GM21723 (cell line): ENCODE results near the gene PPP1R1A.
A peak's percentile ranks its signal among the peaks of the same experiment; 100 is the strongest.

ENCODE experiments used
- ATAC-seq: cut with Tn5 transposase; IDR thresholded peaks from one replicate; pipeline ENCODE4 v1.9.1; 2021; ENCODE audit warnings: mild to moderate bottlenecking, moderate library complexity; ENCODE audit not compliant: unreplicated experiment

The PPP1R1A gene

DNA sequence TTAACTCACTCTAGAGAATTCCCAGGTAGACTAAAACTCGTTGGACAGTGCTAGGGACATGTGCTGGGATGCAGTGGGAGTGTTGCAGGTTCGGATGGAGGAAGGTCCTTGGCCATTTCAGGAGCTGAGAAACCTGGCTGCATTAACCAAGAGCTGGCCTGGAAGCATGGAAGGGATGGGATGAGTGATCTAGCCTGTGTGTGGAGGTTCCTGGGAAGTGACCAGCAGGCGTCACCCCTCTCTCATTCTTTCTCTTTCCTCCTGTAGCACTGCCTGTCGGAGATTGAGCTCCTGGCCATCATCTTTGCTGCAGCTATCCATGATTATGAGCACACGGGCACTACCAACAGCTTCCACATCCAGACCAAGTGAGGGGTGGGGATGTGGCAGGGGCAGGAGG lies 15.6 kb downstream of the PPP1R1A start:
- no peak for ATAC-seq

DNA sequence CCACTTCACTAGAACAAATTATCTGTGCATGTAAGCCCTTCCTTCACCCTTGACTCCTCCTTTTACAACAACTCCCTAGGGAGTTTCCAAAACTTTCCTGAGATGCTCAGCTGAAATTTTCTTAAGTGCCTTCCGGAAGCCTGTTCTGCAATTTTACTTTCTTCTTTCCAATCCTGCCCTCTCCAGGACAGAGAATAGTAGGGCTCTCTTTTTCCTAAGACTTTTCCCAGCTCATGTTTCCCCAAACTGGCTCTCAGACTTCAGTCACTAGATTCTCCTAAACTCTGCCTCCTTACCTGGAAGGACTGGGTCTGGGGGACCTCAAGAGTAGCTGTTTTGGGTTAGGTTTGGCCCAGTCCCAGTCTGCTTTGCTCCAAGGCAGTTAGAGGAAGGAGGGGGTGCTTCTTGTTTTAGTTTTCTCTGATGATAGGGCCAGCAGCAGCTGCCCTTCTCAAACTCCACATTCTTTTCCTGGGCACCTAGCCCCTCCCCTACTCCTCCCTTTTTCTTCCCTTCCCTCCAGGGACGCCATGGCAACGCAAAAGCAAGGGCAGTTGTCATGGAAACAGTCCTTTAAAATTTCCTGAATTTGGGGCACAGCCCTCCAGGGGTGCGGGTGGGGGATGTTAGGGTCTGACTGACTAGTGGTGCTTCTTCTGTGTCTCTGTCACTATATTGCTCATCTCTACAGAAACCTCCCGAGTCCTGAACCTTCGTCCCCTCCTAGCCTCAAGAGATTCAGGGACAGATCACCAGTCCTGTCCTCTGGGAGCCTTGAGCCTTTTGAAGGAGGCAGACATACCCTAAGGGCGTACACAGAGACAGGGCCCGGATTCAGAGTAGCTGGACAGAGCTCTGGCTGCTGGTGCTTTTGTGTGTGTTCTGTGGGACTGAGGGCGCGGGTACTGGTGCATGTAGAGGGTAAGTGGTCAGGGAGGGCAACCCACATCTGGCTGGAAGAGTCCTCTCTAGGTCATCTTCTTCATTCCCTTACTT lies 17.0 kb downstream of the PPP1R1A start:
- no peak for ATAC-seq

DNA sequence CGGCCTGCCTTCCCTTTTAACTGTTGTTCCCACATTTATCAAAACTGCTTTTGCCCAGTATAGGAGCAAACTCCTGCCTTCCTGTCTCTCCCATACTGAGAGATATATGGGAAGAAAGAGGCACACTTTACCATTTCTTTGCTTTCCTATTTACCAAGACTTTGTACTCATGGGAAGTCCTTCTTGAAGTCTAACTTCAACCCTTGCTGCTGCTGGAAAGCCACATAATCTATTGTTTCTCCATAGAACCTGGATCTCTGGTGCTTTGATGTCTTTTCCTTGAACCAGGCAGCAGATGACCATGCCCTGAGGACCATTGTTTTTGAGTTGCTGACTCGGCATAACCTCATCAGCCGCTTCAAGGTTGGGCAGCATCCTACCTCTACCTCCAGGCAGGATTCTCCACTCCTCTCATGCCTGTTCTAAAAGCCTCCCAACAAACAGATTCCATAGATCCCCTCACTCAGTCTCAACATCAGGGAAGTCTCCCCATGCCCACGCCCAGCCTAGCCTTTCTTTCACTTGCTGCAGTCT lies 18.4 kb downstream of the PPP1R1A start:
- no peak for ATAC-seq

DNA sequence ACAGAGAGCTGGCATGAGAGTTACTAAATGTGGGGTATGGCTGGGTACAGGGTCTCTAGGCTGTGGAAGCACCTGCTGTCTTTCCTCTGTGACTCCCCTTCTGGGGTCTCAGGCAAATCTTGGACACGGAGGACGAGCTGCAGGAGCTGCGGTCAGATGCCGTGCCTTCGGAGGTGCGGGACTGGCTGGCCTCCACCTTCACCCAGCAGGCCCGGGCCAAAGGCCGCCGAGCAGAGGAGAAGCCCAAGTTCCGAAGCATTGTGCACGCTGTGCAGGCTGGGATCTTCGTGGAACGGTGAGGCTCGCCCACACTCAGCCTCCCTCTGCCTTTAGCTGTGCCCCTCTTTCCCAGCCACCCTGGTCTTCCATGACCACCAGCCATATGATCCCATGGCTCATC lies 19.4 kb downstream of the PPP1R1A start:
- no peak for ATAC-seq

DNA sequence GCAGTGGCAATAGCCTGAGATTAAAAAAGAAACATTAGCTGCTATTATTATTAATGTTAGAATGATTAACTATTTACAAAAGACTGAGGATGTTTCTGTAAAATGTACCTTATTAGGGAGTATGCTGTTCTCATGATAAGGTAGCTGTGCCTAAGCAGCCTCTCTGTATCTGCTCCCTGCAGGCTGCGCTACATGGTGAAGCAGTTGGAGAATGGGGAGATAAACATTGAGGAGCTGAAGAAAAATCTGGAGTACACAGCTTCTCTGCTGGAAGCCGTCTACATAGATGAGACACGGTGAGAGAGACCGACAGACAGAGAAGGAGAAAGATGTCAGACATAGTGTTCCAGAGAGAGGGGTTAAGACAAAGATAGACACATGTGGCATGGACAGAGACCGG lies 21.7 kb downstream of the PPP1R1A start:
- no peak for ATAC-seq

DNA sequence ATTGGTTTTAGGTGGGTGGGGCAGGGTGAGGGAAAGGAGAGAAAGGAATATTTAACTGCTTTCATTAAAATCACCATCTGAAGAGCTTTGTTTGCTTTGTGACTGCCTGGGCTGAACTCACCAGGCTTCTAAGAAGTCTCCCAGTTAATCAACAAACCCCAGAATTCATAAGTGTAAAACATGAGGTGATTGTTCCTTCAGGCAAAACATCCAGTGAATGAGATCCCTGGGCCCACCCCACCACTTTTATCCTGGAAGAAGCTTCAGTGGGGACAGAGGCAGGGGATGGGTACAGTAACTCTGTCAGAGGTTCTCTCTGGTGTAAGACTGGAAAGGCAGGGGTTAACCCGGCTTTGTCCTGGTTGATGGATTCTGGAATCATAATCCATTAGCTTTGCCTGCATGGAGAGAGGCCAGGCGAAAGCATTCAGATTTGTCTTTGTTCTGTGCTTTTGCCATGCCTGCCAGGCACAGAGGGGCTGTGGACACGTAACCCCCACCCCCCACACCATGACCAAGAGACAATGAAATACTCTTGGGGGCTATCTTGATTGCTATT lies 22.4 kb downstream of the PPP1R1A start:
- no peak for ATAC-seq

DNA sequence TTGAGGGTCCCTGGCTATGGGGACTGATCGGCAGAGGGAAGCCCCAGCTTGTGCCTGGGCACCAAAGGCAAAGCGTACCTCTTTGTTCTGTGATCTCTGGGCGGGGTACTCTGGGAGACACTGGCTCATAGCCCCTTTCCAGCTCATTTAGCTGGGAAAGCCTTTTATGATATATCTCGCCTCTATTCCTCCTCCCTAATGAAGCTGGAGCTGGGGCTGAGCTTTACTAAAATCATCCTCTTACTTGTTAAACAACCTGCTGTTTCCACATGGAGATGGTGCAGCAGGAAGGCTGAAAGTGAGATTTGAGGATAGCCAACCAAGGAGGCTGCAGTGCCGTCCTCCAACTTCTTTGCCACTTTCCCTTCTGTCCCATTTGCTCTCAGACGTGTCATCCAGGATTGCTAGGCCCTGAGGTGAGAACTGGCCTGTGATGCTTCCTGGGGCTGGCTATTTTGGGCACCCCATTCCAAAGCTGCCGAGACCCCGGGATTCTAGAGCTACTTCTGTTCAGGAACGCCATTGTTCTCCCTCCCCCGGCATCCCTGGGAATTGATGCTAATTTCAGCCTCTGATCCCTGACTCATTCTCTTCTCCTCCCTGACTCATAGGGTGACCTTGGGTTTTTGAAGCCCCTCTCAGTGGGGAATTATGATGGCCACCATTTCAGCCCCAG lies 23.0 kb downstream of the PPP1R1A start:
- no peak for ATAC-seq

DNA sequence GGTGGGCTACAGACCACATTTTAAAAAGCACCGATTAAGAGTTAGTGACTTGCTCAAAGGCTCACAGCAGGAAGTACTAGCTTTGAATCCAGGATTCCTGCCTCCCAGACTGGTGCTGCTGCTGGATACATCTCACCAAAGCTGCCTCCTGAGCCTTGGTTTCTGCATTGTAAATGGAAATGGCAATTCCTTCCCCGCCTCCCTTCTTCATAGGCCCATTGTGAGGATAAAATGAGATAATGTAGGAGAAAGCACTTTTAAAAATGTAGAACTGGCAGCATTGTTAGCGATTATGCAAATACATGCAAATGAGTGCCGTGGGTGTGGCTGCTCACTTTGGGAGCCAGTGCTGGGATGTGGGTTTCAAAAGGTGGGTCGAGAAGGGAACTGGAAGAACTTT lies 23.7 kb downstream of the PPP1R1A start:
- no peak for ATAC-seq

DNA sequence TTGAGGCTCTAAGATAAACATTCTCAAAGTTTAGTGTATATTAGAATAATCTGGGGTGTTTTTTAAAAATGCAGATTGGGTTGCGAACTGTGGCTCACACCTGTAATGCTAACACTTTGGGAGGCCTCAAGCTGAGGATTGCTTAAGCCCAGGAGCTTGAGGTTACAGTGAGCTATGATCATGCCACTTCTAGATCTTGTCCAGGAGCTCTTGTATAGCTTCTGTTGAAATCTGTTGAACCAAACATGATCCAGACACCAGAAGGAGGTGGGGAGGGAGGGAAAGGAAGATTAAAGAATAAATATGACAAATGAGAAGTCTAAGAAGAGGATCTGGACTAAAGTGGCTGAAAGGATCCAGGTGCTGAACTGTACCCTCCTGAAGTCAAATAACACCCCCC lies 24.7 kb downstream of the PPP1R1A start:
- ATAC-seq, result no peak

DNA sequence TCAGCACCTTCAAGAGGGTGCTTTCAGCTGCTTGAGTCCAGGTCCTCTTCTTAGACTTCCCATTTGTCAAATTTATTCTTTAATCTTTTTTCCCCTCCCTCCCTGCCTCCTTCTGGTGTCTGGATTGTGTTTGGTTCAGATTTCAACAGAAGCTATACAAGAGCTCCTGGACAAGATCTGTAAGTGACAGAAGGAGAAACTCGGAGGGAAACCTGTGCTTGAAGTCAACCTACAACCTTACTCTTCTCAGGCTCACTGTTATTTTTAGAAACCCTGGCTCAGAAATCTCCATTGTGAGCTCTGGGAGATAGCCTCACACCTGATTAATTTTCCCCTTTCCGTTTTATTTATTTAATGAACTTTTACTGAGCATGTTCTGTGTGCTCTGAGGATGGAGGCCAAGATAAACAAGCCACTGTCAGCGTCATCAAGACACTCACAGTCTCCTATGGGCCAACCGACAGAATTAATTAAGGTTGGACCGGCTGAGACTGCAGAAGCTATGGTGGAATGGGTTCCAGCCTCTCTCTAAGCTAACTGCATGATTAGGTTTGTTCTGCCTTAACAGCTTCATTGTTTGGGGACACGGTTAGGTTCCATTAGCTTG lies 25.6 kb downstream of the PPP1R1A start:
- ATAC-seq, result no peak

DNA sequence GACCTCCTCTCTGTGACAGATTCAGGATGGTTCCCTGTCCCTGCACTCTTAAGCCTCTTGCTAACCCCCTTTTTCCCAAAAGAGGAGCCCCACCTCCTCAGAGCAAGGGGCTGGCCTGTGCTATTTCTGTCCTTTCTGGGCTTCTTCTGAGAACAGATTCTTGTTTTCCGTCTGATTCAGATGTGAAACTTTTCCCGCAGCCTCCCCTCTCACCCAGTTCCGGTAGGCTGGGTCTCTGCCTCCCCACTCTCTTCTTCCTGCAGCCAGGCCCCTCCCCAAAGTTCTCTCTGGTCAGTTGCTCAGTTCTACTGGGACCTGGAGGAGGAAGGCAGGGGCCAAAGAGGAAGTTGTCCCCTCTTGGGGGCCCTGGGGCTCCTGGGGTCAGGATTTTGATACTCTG lies 27.3 kb downstream of the PPP1R1A start:
- ATAC-seq, result no peak

DNA sequence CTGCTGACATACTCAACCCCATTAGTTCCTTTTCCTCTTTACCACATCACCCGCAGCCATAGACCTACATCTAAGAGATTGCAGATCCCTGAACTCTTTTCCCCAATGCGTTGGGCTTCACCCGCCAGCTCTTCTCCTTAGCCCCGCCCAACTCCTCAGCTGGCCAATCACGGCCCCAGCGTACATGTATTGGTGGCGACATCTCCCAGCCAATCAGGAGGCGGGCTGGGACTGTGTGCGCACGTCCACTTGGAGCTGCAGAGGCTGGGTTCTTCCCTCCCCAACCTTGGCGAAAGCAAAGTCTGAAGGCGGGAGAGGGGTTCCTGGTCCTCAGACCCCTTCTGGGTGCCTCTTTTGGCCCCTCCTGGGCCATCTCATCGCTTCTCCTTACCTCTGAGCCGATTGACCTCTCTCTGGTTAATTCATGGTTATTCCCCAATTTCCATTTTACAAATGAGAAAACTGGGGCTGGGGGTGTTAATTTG lies 28.0 kb downstream of the PPP1R1A start:
- ATAC-seq, result peak; percentile 100

DNA sequence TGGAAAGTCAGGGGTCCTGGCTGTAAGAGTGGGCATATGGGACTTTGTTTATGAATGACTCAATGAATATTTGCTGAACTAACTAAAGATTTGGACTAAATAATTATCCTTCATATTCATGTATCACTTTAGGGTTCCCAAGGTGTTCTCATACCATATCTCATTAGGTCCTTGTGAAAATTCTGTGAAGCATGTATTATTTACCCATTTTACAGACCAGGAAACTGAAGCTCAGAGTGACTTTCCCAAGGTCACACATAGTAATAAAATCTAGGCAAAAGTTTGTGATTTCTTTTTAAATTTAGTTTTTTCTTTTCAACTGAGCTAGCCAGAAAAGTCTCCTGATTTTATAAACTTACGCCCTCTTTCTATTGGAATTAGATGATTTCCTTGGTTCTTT lies 29.7 kb downstream of the PPP1R1A start:
- ATAC-seq, result no peak

DNA sequence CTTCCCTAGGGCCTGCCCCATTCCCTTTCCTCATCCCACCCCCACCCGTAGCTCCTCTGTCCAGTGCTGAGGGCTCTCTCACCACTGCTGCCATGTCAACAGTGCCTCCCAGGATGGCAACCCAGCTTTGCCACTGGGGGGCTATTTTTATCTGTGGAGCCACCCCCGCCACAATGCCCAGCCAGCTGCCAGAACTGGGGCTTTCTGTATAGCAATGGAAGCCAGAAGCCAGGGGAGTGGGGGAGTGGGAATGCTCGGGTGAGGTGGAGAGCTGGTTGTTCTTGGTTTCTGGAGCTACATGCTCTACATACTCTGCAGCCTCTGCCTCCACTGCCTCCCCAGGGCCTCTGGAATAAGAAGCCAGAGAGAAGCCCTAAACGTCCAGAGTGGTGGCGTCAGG lies 30.1 kb downstream of the PPP1R1A start:
- no peak for ATAC-seq

DNA sequence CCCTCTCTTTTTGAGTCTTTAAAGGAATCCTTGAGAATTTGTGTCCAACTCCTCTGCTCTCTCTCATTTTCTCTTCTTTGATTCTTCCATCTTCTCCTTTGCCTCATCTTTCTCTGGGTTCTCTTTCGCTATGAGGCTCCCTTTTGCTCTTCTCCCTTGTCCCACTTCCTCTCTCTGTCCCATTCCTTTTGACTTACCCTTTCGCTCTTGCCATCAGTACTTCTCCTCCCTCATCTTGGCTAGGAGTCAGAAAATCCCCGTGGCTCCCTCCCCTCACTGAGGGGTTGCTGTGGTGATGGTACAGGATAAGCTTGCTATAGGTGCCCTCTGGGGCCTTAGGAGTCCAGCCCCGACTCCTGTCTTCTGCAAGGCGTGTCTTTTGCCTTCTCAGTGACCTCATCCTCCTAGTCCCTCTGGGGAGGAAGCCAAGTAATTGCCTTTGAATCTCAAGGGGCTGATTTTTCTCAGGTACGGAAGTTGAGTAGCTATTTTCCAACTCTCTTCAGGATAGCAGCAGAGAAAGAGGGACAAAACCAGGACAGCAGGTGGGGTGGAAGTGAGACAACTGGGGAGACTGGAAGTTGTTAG lies 32.7 kb downstream of the PPP1R1A start:
- no peak for ATAC-seq

DNA sequence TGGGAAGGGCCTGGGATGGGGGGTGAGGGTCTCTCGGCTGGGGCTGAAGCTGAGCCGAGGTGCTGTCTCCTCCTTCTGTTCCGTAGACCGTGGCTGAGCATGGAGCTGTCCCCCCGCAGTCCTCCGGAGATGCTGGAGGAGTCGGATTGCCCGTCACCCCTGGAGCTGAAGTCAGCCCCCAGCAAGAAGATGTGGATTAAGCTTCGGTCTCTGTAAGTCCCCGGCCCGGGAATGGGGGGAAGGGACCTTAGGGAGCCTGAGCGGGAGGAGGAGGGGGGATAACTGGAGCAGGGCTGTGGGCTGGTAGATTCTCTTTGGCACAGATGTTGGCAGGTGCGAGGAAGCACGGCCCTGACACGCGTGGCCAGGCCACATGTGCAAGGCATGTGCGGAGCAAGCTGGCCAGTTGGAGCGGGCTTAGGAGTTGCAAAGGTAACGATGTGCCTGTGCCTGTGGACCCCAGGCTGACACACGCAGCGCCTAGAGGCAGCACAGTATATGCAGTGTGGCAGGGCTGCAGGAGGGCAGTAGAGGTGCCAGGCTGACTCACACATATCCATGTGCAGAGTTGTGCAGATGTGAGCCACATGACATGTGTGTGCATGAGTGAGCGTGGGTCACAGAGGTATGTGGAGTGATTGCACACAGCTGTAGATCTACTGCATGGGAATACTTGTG lies 38.5 kb downstream of the PPP1R1A start:
- no peak for ATAC-seq

DNA sequence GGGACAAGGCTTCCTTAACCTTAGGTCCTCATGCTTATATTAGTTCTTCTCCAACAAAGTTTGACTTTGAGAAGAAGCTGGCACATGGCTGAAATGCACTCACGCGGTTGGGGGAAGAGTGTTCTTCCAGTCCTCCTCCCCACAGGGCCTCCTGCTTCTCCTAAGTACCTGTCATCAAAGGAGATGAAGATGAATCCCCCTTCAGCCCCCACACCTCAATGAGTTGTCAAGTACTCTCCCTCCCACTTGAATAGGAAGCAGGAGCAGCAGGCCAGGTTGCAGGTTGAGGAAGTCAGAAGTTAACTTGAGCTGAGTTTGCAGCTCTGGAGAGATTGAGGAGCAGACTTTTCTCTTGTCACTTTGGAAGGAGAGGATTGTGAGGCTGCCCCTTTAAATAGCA lies 41.9 kb downstream of the PPP1R1A start:
- ATAC-seq, result no peak

DNA sequence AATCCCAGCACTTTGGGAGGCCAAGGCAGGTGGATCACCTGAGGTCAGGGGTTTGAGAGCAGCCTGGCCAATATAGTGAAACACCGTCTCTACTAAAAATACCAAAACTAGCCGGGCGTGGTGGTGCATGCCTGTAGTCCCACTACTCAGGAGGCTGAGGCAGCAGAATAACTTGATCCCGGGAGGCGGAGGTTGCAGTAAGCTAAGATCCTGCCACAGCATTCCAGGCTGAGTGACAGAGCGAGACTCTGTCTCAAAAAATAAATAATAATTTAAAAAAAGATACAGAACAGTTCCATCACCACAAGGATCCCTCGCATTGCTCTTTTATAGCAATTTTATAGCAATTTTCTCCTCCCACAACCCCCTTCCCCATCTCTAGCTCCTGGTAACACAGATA lies 43.7 kb downstream of the PPP1R1A start:
- ATAC-seq, result no peak

DNA sequence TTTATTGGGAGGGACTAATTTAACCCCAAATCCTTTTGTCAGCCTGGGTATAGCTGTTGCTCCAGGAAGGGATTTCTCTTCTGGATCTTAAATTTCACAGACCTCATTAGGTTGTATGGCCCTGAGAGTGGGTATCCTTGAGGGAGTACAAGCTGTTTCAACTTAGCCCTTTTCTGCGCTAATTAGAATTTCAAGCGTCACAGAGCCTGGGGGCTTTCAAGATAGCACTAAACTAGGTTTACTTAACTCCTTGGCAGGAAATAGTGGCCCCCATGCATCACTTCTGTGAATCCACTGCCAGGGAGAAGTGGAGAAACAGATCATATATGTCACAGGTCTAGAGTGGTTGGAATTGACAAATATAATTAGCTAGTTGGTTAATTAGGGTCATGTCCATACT lies 44.9 kb downstream of the PPP1R1A start:
- ATAC-seq, result no peak

DNA sequence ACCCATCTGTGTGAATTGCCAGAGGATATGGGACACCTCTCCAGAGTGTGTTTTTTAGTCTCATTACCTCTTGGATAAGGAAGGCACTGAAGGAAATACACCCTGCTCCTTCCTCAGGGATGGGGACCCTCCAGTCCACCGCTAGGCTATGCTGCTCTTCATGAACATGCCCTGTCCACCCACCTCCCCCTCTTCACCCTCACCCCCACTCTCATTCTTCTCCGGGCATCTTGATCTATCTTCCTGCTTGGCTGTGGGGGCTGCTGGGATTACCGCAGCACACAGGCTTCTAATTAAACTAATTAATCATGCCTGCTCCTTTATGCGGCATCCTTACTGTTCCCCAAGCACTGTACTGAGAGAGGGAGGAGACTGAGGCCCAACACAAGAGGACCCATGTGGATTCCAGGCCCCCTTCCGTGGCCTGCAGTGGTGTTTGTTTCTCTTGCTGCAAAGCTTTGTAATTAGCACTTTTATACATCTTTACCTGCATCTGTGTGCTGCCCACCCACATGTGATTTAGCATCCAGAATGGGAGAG lies 46.6 kb downstream of the PPP1R1A start:
- ATAC-seq, result no peak
